HG03439 (cell line): ENCODE data around the gene SPINK1.
A peak's percentile ranks its signal among the peaks of the same experiment; 100 is the strongest.
"Not testable (repeated sequence)": the region's sequence is repeated elsewhere in the genome, so short reads cannot be mapped to it uniquely, and the experiment has no call there.

ENCODE experiments used
- ATAC-seq: cut with Tn5 transposase; IDR thresholded peaks from one replicate; pipeline ENCODE4 v1.9.1; 2021; ENCODE audit warnings: mild to moderate bottlenecking, moderate library complexity; ENCODE audit not compliant: unreplicated experiment

SPINK1 gene

GRCh38 chr5:147854894-147855773 lies 23.7 kb upstream of the SPINK1 start:
- no peak for ATAC-seq

- ATAC-seq: no peak
Measured at GRCh38 chr5:147854331-147854730, 22.9 kb upstream of the SPINK1 start.

- ATAC-seq: no peak
Measured at GRCh38 chr5:147853372-147853987, 22.0 kb upstream of the SPINK1 start.

GRCh38 chr5:147852365-147852764 lies 20.9 kb upstream of the SPINK1 start:
- ATAC-seq: no peak

GRCh38 chr5:147851578-147851977 lies 20.1 kb upstream of the SPINK1 start:
- no peak for ATAC-seq

- no peak for ATAC-seq
Measured at GRCh38 chr5:147849226-147849625, 17.8 kb upstream of the SPINK1 start.

GRCh38 chr5:147845618-147846017 lies 14.1 kb upstream of the SPINK1 start:
- no peak for ATAC-seq

GRCh38 chr5:147844846-147845245 lies 13.4 kb upstream of the SPINK1 start:
- no peak for ATAC-seq

GRCh38 chr5:147842869-147843268 lies 11.4 kb upstream of the SPINK1 start:
- ATAC-seq: no peak

GRCh38 chr5:147836439-147836838 lies 5.0 kb upstream of the SPINK1 start:
- no peak for ATAC-seq

GRCh38 chr5:147835386-147835798 lies 3.9 kb upstream of the SPINK1 start:
- ATAC-seq: no peak

GRCh38 chr5:147832541-147832940 lies 1.1 kb upstream of the SPINK1 start:
- ATAC-seq: no peak

- ATAC-seq: no peak
Measured at GRCh38 chr5:147830035-147830434, 1.4 kb downstream of the SPINK1 start.

- not testable (repeated sequence) for ATAC-seq
Measured at GRCh38 chr5:147827017-147827416, 4.5 kb downstream of the SPINK1 start.

GRCh38 chr5:147826361-147826760 lies 5.1 kb downstream of the SPINK1 start:
- no peak for ATAC-seq

- peak; percentile 91 for ATAC-seq
Measured at GRCh38 chr5:147822686-147823491, 8.6 kb downstream of the SPINK1 start.

- not testable (repeated sequence) for ATAC-seq
Measured at GRCh38 chr5:147822222-147822621, 9.2 kb downstream of the SPINK1 start.

GRCh38 chr5:147821766-147822165 lies 9.7 kb downstream of the SPINK1 start:
- no peak for ATAC-seq

- ATAC-seq: no peak
Measured at GRCh38 chr5:147819261-147819770, 12.2 kb downstream of the SPINK1 start.

- ATAC-seq: no peak
Measured at GRCh38 chr5:147818290-147818689, 13.2 kb downstream of the SPINK1 start.

GRCh38 chr5:147813696-147814095 lies 17.8 kb downstream of the SPINK1 start:
- no peak for ATAC-seq
